AG04450 (cell line): ENCODE results near the gene OGDHL. TPM values are rescaled to one million over a fixed set of nuclear protein-coding genes. Genes with fewer than 3 reads are reported as not detected.
"Not testable (repeated sequence)": the region's sequence is repeated elsewhere in the genome, so short reads cannot be mapped to it uniquely, and the experiment has no call there.

Experiments
- CTCF ChIA-PET: fragments of 300-600, 350-600 bp; formaldehyde crosslinking; extraction: SDS; loops from one replicate; lab custom pipeline; 2022; ENCODE audit warnings: antibody characterized with exemption, inconsistent platforms; lab: Charles Lee
- POLR2A ChIA-PET: fragments of 350-600 bp; formaldehyde crosslinking; extraction: SDS; loops from one replicate; lab custom pipeline; 2021; ENCODE audit warnings: antibody characterized with exemption, inconsistent platforms; lab: Yijun Ruan, JAX
- DNase-seq: peaks from one replicate; pipeline ENCODE4 v3.0.0-alpha.2; 2011; ENCODE audit warnings: low read depth, low spot score
- H3K27ac ChIP-seq: one replicate; pipeline ENCODE4 v1.5.1; 2012; ENCODE audit warnings: low read depth, low read length, control low read depth
- H3K27me3 ChIP-seq: one replicate; pipeline ENCODE4 v1.6.0; 2012; ENCODE audit warnings: low read length; ENCODE audit not compliant: control insufficient read depth, insufficient read depth
- H3K4me3 ChIP-seq: 2 replicates; pipeline ENCODE4 v1.5.1; 2011; ENCODE audit warnings: mild to moderate bottlenecking, low read depth, low read length, control low read depth
- H3K9me3 ChIP-seq: 2 replicates; pipeline ENCODE4 v1.5.1; 2012; ENCODE audit warnings: low read length; ENCODE audit not compliant: control insufficient read depth, insufficient read depth
- polyA plus RNA-seq: library from polyadenylated mRNA; depleted of rRNA; stranded (reverse); fragments of >200 nt; gene quantifications from 2 replicates; pipeline ENCODE4 v1.2.3, GENCODE V29; 2011
- TF ChIP-seq, protein P1 (sequence below): IDR thresholded peaks from 2 replicates; pipeline ENCODE4 v1.5.1; 2011; ENCODE audit warnings: low read depth, low read length, control low read depth, inconsistent platforms

Gene OGDHL
- polyA plus RNA-seq, 1 experiment: 0.19 TPM

DNA sequence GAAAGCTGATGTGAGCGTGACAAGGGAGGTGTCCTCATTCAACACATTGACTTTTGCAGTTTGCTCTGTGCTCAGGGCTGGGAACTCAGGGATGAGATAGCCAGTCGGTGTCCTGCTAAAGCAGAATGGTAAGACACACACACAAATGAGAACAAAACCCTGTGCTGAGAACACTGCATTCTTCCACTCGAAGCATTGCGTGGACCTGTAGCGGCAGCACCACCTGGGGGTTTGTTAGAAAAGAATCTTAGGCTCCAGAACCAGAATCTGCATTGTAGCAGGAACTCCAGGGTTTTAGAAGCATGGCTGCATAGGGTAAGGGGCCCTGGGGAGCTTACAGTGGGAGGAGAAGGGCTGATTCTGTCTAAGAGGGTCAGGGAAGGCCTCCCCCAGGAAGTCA, 21.5 kb upstream of the OGDHL start:
- Histone ChIP-seq H3K4me3 (no peak overlapping the region), H3K27ac (no peak overlapping the region), H3K9me3 (no peaks in the 10 kb centered on the region), H3K27me3 (peaks cover 3% of the 10 kb centered on the region)
- TF ChIP-seq, protein P1, sequence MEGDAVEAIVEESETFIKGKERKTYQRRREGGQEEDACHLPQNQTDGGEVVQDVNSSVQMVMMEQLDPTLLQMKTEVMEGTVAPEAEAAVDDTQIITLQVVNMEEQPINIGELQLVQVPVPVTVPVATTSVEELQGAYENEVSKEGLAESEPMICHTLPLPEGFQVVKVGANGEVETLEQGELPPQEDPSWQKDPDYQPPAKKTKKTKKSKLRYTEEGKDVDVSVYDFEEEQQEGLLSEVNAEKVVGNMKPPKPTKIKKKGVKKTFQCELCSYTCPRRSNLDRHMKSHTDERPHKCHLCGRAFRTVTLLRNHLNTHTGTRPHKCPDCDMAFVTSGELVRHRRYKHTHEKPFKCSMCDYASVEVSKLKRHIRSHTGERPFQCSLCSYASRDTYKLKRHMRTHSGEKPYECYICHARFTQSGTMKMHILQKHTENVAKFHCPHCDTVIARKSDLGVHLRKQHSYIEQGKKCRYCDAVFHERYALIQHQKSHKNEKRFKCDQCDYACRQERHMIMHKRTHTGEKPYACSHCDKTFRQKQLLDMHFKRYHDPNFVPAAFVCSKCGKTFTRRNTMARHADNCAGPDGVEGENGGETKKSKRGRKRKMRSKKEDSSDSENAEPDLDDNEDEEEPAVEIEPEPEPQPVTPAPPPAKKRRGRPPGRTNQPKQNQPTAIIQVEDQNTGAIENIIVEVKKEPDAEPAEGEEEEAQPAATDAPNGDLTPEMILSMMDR: no peak
- ChIA-PET POLR2A (no interaction called here), CTCF (no interaction called here)
- DNase-seq: no peak

DNA sequence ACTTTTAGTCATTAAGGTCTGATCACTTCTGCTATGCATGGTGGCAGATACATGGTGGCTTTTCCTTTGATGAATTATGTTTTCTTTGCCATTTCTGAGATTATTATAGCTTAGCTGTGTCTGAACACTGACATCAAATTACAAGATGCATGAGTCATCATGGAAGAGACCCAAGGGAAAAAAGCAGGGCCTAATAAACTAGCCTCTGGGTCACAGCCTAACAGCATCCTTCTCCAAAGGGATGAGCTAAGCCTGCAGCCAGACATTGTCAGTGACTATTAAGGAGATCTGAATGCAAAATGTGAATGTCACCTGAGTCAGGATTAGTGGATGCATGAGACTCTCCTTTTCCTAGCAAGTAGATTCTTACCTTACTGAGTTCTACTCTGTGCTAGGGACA, 19.1 kb upstream of the OGDHL start:
- CTCF ChIA-PET: interaction anchor here (1.5 kb wide), 1 partner anchor 9 kb away, joined by 4 read pairs; no protein-coding TSS in a partner anchor
- no peak overlapping the region for H3K4me3 ChIP-seq
- H3K27ac ChIP-seq: no peak overlapping the region
- POLR2A ChIA-PET: no interaction called here
- no peak for DNase-seq
- peaks cover 3% of the 10 kb centered on the region for H3K27me3 ChIP-seq
- TF ChIP-seq, protein P1: no peak
- H3K9me3 ChIP-seq: no peaks in the 10 kb centered on the region

DNA sequence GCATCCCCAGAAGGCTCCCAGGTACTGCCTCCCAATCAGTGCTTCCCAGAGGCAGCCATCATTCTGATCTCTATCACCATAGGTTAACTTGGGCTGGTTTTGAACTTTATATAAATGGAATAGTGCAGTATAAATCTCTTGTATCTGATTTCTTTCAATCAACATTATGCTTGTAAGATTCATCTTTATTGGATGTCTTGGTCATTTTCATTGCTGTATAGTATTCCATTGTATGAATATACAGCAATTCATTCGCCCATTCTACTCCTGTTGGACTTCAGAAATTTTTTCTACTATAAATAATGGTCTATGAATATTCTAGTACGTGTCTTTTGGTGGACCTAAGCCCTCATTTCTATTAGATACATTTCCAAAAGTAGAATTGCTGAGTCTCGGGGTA, 16.1 kb upstream of the OGDHL start:
- no peaks in the 10 kb centered on the region for H3K9me3 ChIP-seq
- no peak overlapping the region for H3K27ac ChIP-seq
- no peak for DNase-seq
- H3K27me3 ChIP-seq: peaks cover 6% of the 10 kb centered on the region
- H3K4me3 ChIP-seq: no peak overlapping the region
- CTCF ChIA-PET: no interaction called here
- POLR2A ChIA-PET: no interaction called here
- TF ChIP-seq, protein P1: no peak

DNA sequence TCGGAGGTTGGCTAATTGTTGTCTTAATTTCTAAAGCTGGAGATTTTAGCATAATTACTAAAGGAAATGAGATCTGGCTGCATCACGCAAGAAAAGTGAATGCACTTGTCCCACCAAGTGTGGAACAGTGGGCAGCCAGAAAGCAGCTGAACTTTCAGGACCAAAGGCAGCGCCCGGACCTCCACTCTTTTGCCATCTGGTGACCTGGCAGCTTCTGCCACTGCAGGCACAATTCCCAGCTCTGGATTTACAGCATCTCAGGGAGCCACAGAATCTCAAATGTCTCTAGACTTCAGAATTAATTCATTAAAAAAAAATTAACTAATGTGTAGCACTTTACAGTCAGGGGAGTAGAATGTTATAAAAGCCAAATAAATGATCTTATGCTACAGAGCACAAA, 14.7 kb upstream of the OGDHL start:
- POLR2A ChIA-PET: no interaction called here
- Histone ChIP-seq H3K27ac (no peak overlapping the region), H3K4me3 (no peak overlapping the region), H3K27me3 (peaks cover 6% of the 10 kb centered on the region), H3K9me3 (no peaks in the 10 kb centered on the region)
- TF ChIP-seq, protein P1: no peak
- DNase-seq: no peak
- CTCF ChIA-PET: interaction anchor here (0.9 kb wide), 1 partner anchor 8 kb away, joined by 6 read pairs; no protein-coding TSS in a partner anchor

DNA sequence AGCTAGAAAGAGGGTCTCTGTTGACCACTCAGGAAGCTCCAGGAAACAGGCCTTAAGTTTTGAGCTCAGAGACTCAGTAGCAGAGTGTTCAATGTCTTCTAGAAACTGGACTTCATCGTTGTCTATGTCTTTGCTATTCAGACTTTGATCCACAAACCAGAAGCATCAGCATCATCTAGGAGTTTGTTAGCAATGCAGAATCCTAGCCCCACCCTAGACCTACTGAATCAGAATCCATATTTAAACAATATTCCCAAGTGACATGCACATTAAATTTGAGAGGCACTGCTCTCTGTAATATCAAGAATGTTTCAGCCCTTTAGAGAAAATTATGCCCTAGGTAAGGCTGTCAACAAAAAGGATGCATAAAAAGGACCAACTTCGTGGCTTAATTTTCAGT, 12.9 kb upstream of the OGDHL start:
- DNase-seq: no peak
- no peak overlapping the region for H3K27ac ChIP-seq
- no peak overlapping the region for H3K4me3 ChIP-seq
- POLR2A ChIA-PET: no interaction called here
- TF ChIP-seq, protein P1: no peak
- no peaks in the 10 kb centered on the region for H3K9me3 ChIP-seq
- CTCF ChIA-PET: no interaction called here
- peaks cover 8% of the 10 kb centered on the region for H3K27me3 ChIP-seq

DNA sequence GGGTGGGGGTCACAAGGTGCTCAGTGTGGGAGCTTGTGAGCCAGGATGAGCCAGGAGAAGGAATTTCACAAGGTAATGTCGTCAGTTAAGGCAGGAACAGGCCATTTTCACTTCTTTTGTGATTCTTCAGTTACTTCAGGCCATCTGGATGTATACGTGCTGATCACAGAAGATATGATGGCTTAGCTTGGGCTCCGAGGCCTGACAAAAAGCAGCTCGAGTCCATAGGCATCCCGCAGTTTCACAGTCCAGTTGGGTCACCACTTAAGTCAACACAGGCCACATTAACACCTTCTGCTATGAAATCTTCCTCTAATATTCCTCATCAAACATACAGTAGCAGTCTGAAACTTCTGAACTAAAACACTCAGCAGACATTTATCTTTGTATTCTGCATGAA, 10.8 kb upstream of the OGDHL start:
- H3K4me3 ChIP-seq, CTCF ChIA-PET, H3K9me3 ChIP-seq, POLR2A ChIA-PET, DNase-seq: not testable (repeated sequence)
- peak overlapping the region; percentile 21 for H3K27ac ChIP-seq
- peaks cover 22% of the 10 kb centered on the region for H3K27me3 ChIP-seq

DNA sequence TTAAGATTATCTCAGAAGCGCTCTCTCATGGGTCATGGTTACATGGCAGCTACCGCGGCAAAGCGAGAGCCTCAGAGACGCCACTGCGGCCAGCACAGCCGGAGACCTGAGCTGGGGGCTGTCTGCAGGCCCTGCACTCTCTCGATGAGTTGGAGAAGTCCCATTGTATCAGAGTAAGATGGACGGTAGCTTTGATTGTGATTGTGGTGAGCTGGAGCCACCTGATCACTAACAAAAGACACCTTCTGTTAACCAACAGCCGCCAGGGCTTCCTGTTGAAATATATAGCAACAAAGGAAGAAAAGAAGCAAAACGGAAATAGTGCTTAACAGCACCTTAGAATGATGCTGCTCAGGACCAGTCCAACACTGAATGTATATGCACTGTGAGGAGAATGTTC, 8.9 kb upstream of the OGDHL start:
- H3K27ac ChIP-seq, H3K9me3 ChIP-seq, POLR2A ChIA-PET, H3K4me3 ChIP-seq, DNase-seq, CTCF ChIA-PET: not testable (repeated sequence)
- H3K27me3 ChIP-seq: peaks cover 27% of the 10 kb centered on the region
